GM21786 (cell line): Measurements from ENCODE around the gene PSMG4.
A peak's percentile ranks its signal among the peaks of the same experiment; 100 is the strongest.

Experiments used
- ATAC-seq: cut with Tn5 transposase; IDR thresholded peaks from one replicate; pipeline ENCODE4 v1.9.1; 2021; ENCODE audit not compliant: unreplicated experiment

Gene PSMG4

GRCh38 chr6:3258720-3259490 is at the start of gene PSMG4:
TSS of gene PSMG4 (plus strand) at chr6:3258947. CDS start at chr6:3259023, 76 bp downstream.
- peak; percentile 65 for ATAC-seq

GRCh38 chr6:3209114-3210023 is 49.4 kb upstream of the PSMG4 start:
- ATAC-seq = peak; percentile 57

- no peak for ATAC-seq
Measured at GRCh38 chr6:3210024-3210610, 48.6 kb upstream of the PSMG4 start.

- ATAC-seq = no peak
Measured at GRCh38 chr6:3211681-3212080, 47.1 kb upstream of the PSMG4 start.

GRCh38 chr6:3212261-3212660 is 46.5 kb upstream of the PSMG4 start:
- ATAC-seq = no peak

- ATAC-seq = no peak
Measured at GRCh38 chr6:3213334-3213695, 45.4 kb upstream of the PSMG4 start.

GRCh38 chr6:3214898-3215297 is 43.8 kb upstream of the PSMG4 start:
- ATAC-seq = no peak

GRCh38 chr6:3217286-3217685 is 41.5 kb upstream of the PSMG4 start:
- no peak for ATAC-seq

- ATAC-seq = no peak
Measured at GRCh38 chr6:3218266-3218665, 40.5 kb upstream of the PSMG4 start.

- no peak for ATAC-seq
Measured at GRCh38 chr6:3220366-3220765, 38.4 kb upstream of the PSMG4 start.

- ATAC-seq = no peak
Measured at GRCh38 chr6:3221578-3221977, 37.2 kb upstream of the PSMG4 start.

- ATAC-seq = no peak
Measured at GRCh38 chr6:3222506-3223038, 36.2 kb upstream of the PSMG4 start.

- no peak for ATAC-seq
Measured at GRCh38 chr6:3226042-3226441, 32.7 kb upstream of the PSMG4 start.

GRCh38 chr6:3226481-3227362 is 32.0 kb upstream of the PSMG4 start:
- ATAC-seq = no peak

GRCh38 chr6:3227363-3228045 is 31.2 kb upstream of the PSMG4 start, which contains the start of gene TUBB2B:
TSS of gene TUBB2B (minus strand) at chr6:3227653. CDS start at chr6:3227543, 110 bp downstream.
- ATAC-seq = no peak

GRCh38 chr6:3228046-3228671 is 30.6 kb upstream of the PSMG4 start:
- no peak for ATAC-seq

- ATAC-seq = no peak
Measured at GRCh38 chr6:3228771-3229565, 29.8 kb upstream of the PSMG4 start.

GRCh38 chr6:3229566-3230178 is 29.1 kb upstream of the PSMG4 start:
- no peak for ATAC-seq
